Caco-2 (cell line): ENCODE data around the gene UXS1. TPM values are rescaled to one million over a fixed set of nuclear protein-coding genes. Genes with fewer than 3 reads are reported as not detected.

Experiments
- BruUV-seq: library from RNA; stranded (reverse); fragments of 400-500 nt; replicated peaks from 2 replicates; lab custom pipeline; 2021; lab: Mats Ljungman, UMichigan
- CTCF ChIA-PET: fragments of 300-600 bp; sonication (Branson Sonifier 250); formaldehyde crosslinking; loops from one replicate; lab custom pipeline; 2022; ENCODE audit warnings: antibody characterized with exemption; lab: Charles Lee
- POLR2A ChIA-PET: fragments of 300-600 bp; sonication (Branson Sonifier 250); formaldehyde crosslinking; loops from one replicate; lab custom pipeline; 2022; ENCODE audit warnings: antibody characterized with exemption; lab: Charles Lee
- DNase-seq, 2 experiments: peaks; one replicate each; pipeline versions ENCODE4 v3.0.0 to v3.0.0-alpha.2; 2020 to 2022
- H3K27me3 ChIP-seq: replicated peaks from 2 replicates; pipeline ENCODE4 v1.6.0; 2011; ENCODE audit warnings: low read length; ENCODE audit not compliant: control insufficient read depth, insufficient read depth
- H3K36me3 ChIP-seq: 2 replicates; pipeline ENCODE4 v1.5.1; 2011; ENCODE audit warnings: low read length; ENCODE audit not compliant: control insufficient read depth, insufficient read depth
- H3K4me1 ChIP-seq: fragments of 250-450 bp; sonication (Bioruptor Pico); 2 replicates; pipeline ENCODE4 v1.5.1; 2020; ENCODE audit warnings: mild to moderate bottlenecking
- H3K4me3 ChIP-seq: 2 replicates; pipeline ENCODE4 v1.5.1; 2011; ENCODE audit warnings: low read depth, mild to moderate bottlenecking, control low read depth, low read length
- H3K9me3 ChIP-seq: fragments of 250-450 bp; sonication (Bioruptor Pico); 2 replicates; pipeline ENCODE4 v1.5.1; 2020; ENCODE audit warnings: mild to moderate bottlenecking, moderate library complexity
- H3K27ac Mint-ChIP-seq: one replicate; pipeline ENCODE4 v1.8.0; 2022; ENCODE audit warnings: mixed read lengths; ENCODE audit not compliant: unreplicated experiment
- H3K27me3 Mint-ChIP-seq: one replicate; pipeline ENCODE4 v1.8.0; 2022; ENCODE audit warnings: mixed read lengths; ENCODE audit not compliant: insufficient read depth, unreplicated experiment
- H3K36me3 Mint-ChIP-seq: one replicate; pipeline ENCODE4 v1.8.0; 2022; ENCODE audit warnings: mild to moderate bottlenecking, mixed read lengths; ENCODE audit not compliant: insufficient read depth, unreplicated experiment
- H3K4me1 Mint-ChIP-seq: one replicate; pipeline ENCODE4 v1.8.0; 2022; ENCODE audit warnings: low read depth, mixed read lengths; ENCODE audit not compliant: unreplicated experiment
- H3K4me3 Mint-ChIP-seq: one replicate; pipeline ENCODE4 v1.8.0; 2022; ENCODE audit warnings: mild to moderate bottlenecking, moderate library complexity, mixed read lengths; ENCODE audit not compliant: unreplicated experiment
- H3K9me3 Mint-ChIP-seq: one replicate; pipeline ENCODE4 v1.8.0; 2022; ENCODE audit warnings: mixed read lengths; ENCODE audit not compliant: unreplicated experiment
- CTCF ChIP-seq, 2 experiments: fragments of 200-600 bp in 1 of 2; IDR thresholded peaks; 1 replicate in 1 of 2; 2 replicates in 1 of 2; pipeline versions ENCODE4 v1.5.1 to v1.8.0; 2011 to 2022; ENCODE audit warnings: antibody characterized with exemption in 1 of 2, control low read depth in 1 of 2, inconsistent platforms in 1 of 2, low read depth in 1 of 2, low read length in 1 of 2, mild to moderate bottlenecking in 1 of 2, moderate library complexity in 1 of 2; ENCODE audit not compliant: insufficient read depth in 1 of 2, severe bottlenecking in 1 of 2, unreplicated experiment in 1 of 2
- intact Hi-C: fragments of 100-400 bp; cut with micrococcal nuclease; formaldehyde crosslinking; loops from one replicate; pipeline ENCODE4 v1.10.0; 2022; ENCODE audit not compliant: unreplicated experiment
- total RNA-seq: library from RNA; stranded (reverse); gene quantifications from 2 replicates; pipeline ENCODE4 v1.2.3, GENCODE V29; 2022

The UXS1 gene
- total RNA-seq, 1 experiment from 2014 or later = 72.7 TPM

- Mint-ChIP-seq H3K4me3 (no peak overlapping the region), H3K36me3 (peaks cover 15% of the 10 kb centered on the region), H3K27me3 (no peaks in the 10 kb centered on the region), H3K4me1 (peaks cover 14% of the 10 kb centered on the region), H3K9me3 (no peaks in the 10 kb centered on the region), H3K27ac (no peak overlapping the region)
- POLR2A ChIA-PET = no interaction called here
- Histone ChIP-seq H3K36me3 (no peaks in the 10 kb centered on the region; the same call in 1 of the 2 replicates), H3K9me3 (no peaks in the 10 kb centered on the region), H3K4me1 (peaks cover 12% of the 10 kb centered on the region), H3K4me3 (no peak overlapping the region), H3K27me3 (no peaks in the 10 kb centered on the region)
- no peak for DNase-seq
- TF ChIP-seq CTCF (IDR thresholded peaks at IDR 0.05; ENCODE audit: insufficient read depth in 1 of 2, low read depth in 1 of 2, low read length in 1 of 2, severe bottlenecking in 1 of 2, unreplicated experiment in 1 of 2) = no peak
- no TSS peak for BruUV-seq
- CTCF ChIA-PET = no interaction called here
- intact Hi-C loops = no loop called here
These were observed 8.5 kb downstream of the UXS1 start for GRCh38 chr2:106185475-106186184.

- no peak overlapping the region for H3K4me3 Mint-ChIP-seq
- CTCF ChIA-PET = no interaction called here
- Histone ChIP-seq H3K27me3 (no peaks in the 10 kb centered on the region), H3K4me1 (peaks cover 20% of the 10 kb centered on the region), H3K9me3 (no peaks in the 10 kb centered on the region), H3K36me3 (no peaks in the 10 kb centered on the region; the same call in 1 of the 2 replicates), H3K4me3 (no peak overlapping the region)
- BruUV-seq = no TSS peak
- no peaks in the 10 kb centered on the region for H3K9me3 Mint-ChIP-seq
- POLR2A ChIA-PET = no interaction called here
- intact Hi-C loops = no loop called here
- H3K27me3 Mint-ChIP-seq = no peaks in the 10 kb centered on the region
- H3K4me1 Mint-ChIP-seq = peaks cover 15% of the 10 kb centered on the region
- H3K27ac Mint-ChIP-seq = no peak overlapping the region
- no peak for TF ChIP-seq CTCF (IDR thresholded peaks at IDR 0.05; ENCODE audit: insufficient read depth in 1 of 2, low read depth in 1 of 2, low read length in 1 of 2, severe bottlenecking in 1 of 2, unreplicated experiment in 1 of 2)
- peaks cover 11% of the 10 kb centered on the region for H3K36me3 Mint-ChIP-seq
- DNase-seq = no peak
These were observed 9.2 kb downstream of the UXS1 start for GRCh38 chr2:106184857-106185256.

GRCh38 chr2:106184394-106184793 lies 9.7 kb downstream of the UXS1 start:
- Mint-ChIP-seq H3K9me3 (no peaks in the 10 kb centered on the region), H3K36me3 (peaks cover 7% of the 10 kb centered on the region), H3K4me3 (no peak overlapping the region), H3K4me1 (peaks cover 12% of the 10 kb centered on the region), H3K27me3 (no peaks in the 10 kb centered on the region), H3K27ac (no peak overlapping the region)
- no peak for DNase-seq
- BruUV-seq = no TSS peak
- H3K4me1 ChIP-seq = peaks cover 20% of the 10 kb centered on the region
- H3K9me3 ChIP-seq = no peaks in the 10 kb centered on the region
- CTCF ChIA-PET = no interaction called here
- no peaks in the 10 kb centered on the region for H3K27me3 ChIP-seq
- no peak for TF ChIP-seq CTCF (IDR thresholded peaks at IDR 0.05; ENCODE audit: insufficient read depth in 1 of 2, low read depth in 1 of 2, low read length in 1 of 2, severe bottlenecking in 1 of 2, unreplicated experiment in 1 of 2)
- H3K4me3 ChIP-seq = no peak overlapping the region
- intact Hi-C loops = no loop called here
- no peaks in the 10 kb centered on the region; the same call in 1 of the 2 replicates for H3K36me3 ChIP-seq
- POLR2A ChIA-PET = no interaction called here
